ENCODE data around the gene LRPPRC.

DNA sequence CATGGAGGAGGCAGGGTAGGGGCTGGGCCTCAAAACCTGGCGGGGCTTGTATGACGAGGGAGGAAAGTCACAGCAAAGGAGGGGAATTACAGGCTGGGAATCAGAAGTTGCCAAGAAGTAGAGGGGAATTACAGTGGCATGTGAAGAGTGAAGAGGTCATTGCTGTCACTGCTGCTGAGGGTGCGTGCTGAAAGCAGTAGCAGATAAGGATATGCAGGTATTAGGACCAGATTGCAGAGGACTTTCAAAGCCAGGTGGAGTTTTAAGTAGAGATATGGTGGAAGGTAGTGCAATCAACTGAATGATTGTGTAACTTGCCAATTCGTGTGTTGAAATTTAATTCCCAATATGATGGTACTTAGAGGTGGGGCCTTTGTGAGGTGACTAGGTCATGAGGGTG, 19.4 kb upstream of the LRPPRC start:
- TF ChIP-seq, protein P1, sequence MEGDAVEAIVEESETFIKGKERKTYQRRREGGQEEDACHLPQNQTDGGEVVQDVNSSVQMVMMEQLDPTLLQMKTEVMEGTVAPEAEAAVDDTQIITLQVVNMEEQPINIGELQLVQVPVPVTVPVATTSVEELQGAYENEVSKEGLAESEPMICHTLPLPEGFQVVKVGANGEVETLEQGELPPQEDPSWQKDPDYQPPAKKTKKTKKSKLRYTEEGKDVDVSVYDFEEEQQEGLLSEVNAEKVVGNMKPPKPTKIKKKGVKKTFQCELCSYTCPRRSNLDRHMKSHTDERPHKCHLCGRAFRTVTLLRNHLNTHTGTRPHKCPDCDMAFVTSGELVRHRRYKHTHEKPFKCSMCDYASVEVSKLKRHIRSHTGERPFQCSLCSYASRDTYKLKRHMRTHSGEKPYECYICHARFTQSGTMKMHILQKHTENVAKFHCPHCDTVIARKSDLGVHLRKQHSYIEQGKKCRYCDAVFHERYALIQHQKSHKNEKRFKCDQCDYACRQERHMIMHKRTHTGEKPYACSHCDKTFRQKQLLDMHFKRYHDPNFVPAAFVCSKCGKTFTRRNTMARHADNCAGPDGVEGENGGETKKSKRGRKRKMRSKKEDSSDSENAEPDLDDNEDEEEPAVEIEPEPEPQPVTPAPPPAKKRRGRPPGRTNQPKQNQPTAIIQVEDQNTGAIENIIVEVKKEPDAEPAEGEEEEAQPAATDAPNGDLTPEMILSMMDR (IDR thresholded peaks at IDR 0.05; ENCODE audit: insufficient read depth, low read length, poor library complexity, severe bottlenecking) = no peak
- TF ChIP-seq EZH2phosphoT487 (conservative IDR thresholded peaks at IDR 0.05; ENCODE audit: low read length) = no peak
